IMR-90 (cell line): ENCODE measurements around the gene PLCB3. TPM values are rescaled to one million over a fixed set of nuclear protein-coding genes. Genes with fewer than 3 reads are reported as not detected.

Experiments used
- ATAC-seq: fragments of 200-7000 bp; cut with Tn5 transposase; 2 replicates; pipeline ENCODE4 v1.9.1; 2020; ENCODE audit warnings: low read depth, mild to moderate bottlenecking, moderate library complexity
- BruUV-seq: library from RNA; stranded (reverse); fragments of 400-500 nt; replicated peaks from 2 replicates; lab custom pipeline; 2021; lab: Mats Ljungman, UMichigan
- CTCF ChIA-PET: fragments of 300-600 bp; formaldehyde crosslinking; extraction: SDS; loops from one replicate; lab custom pipeline; 2021; ENCODE audit warnings: antibody characterized with exemption; lab: Yijun Ruan, JAX
- POLR2A ChIA-PET: fragments of 300-600 bp; sonication (Branson Sonifier 250); formaldehyde crosslinking; loops from one replicate; lab custom pipeline; 2022; ENCODE audit warnings: antibody characterized with exemption; ENCODE audit not compliant: unreplicated experiment; lab: Charles Lee
- DNase-seq: peaks from one replicate; pipeline ENCODE4 v3.0.0; 2013
- H2AFZ ChIP-seq: replicated peaks from 2 replicates; pipeline ENCODE3; 2013; ENCODE audit warnings: low read length, mild to moderate bottlenecking; ENCODE audit not compliant: poor library complexity
- H2AK5ac ChIP-seq: 2 replicates; pipeline ENCODE4 v1.6.1; 2013; ENCODE audit warnings: low read depth, low read length, inconsistent platforms
- H2AK9ac ChIP-seq: replicated peaks from 2 replicates; pipeline ENCODE3; 2013; ENCODE audit warnings: mild to moderate bottlenecking, low read depth, low read length, moderate library complexity; ENCODE audit not compliant: poor library complexity
- H2BK120ac ChIP-seq: 2 replicates; pipeline ENCODE4 v1.6.1; 2013; ENCODE audit warnings: low read depth, low read length, inconsistent platforms
- H2BK15ac ChIP-seq: 3 replicates; pipeline ENCODE4 v1.6.1; 2013; ENCODE audit warnings: low read depth, low read length, inconsistent platforms
- H2BK20ac ChIP-seq: 2 replicates; pipeline ENCODE4 v1.6.1; 2013; ENCODE audit warnings: low read depth, mild to moderate bottlenecking, inconsistent platforms, low read length, moderate library complexity
- H2BK5ac ChIP-seq: 2 replicates; pipeline ENCODE4 v1.6.1; 2013; ENCODE audit warnings: mild to moderate bottlenecking, low read depth, low read length, inconsistent platforms; ENCODE audit not compliant: poor library complexity, severe bottlenecking
- H3K14ac ChIP-seq: replicated peaks from 2 replicates; pipeline ENCODE4 v1.6.1; 2013; ENCODE audit warnings: low read depth, low read length, inconsistent platforms
- H3K18ac ChIP-seq: 2 replicates; pipeline ENCODE4 v1.6.1; 2013; ENCODE audit warnings: low read depth, low read length, control low read depth
- H3K23ac ChIP-seq: 2 replicates; pipeline ENCODE4 v1.6.1; 2013; ENCODE audit warnings: low read depth, low read length, inconsistent platforms
- H3K27ac ChIP-seq: 2 replicates; pipeline ENCODE4 v1.5.1; 2013; ENCODE audit warnings: mild to moderate bottlenecking, control low read depth, low read length; ENCODE audit not compliant: insufficient read depth
- H3K27me3 ChIP-seq: 2 replicates; pipeline ENCODE4 v1.6.1; 2013; ENCODE audit warnings: low read length; ENCODE audit not compliant: control insufficient read depth, insufficient read depth
- H3K36me3 ChIP-seq: 2 replicates; pipeline ENCODE4 v1.6.1; 2013; ENCODE audit warnings: low read length, mixed read lengths; ENCODE audit not compliant: control insufficient read depth, insufficient read depth
- H3K4ac ChIP-seq: 2 replicates; pipeline ENCODE4 v1.6.1; 2013; ENCODE audit warnings: low read depth, low read length, inconsistent platforms
- H3K4me1 ChIP-seq: 2 replicates; pipeline ENCODE4 v1.6.1; 2013; ENCODE audit warnings: low read length, mixed read lengths; ENCODE audit not compliant: control insufficient read depth, insufficient read depth
- H3K4me2 ChIP-seq: 2 replicates; pipeline ENCODE4 v1.6.1; 2013; ENCODE audit warnings: low read depth, mild to moderate bottlenecking, control low read depth, low read length, moderate library complexity
- H3K4me3 ChIP-seq: 2 replicates; pipeline ENCODE4 v1.5.1; 2013; ENCODE audit warnings: low read depth, mild to moderate bottlenecking, control low read depth, low read length, moderate library complexity; ENCODE audit not compliant: insufficient read depth
- H3K56ac ChIP-seq: 2 replicates; pipeline ENCODE4 v1.6.1; 2013; ENCODE audit warnings: low read length, inconsistent platforms; ENCODE audit not compliant: insufficient read depth; ENCODE audit errors: extremely low read depth
- H3K79me1 ChIP-seq, 2 experiments: 2 replicates each; pipeline ENCODE4 v1.6.1; 2013; ENCODE audit warnings: low read length in 2 of 2, inconsistent platforms in 1 of 2, low read depth in 1 of 2
- H3K9ac ChIP-seq: 2 replicates; pipeline ENCODE4 v1.6.1; 2013; ENCODE audit warnings: low read depth, low read length, control low read depth
- H3K9me1 ChIP-seq: 2 replicates; pipeline ENCODE4 v1.6.1; 2013; ENCODE audit warnings: low read length, inconsistent platforms; ENCODE audit not compliant: insufficient read depth
- H3K9me3 ChIP-seq: 2 replicates; pipeline ENCODE4 v1.6.1; 2013; ENCODE audit warnings: low read length; ENCODE audit not compliant: control insufficient read depth, insufficient read depth
- H4K20me1 ChIP-seq: 2 replicates; pipeline ENCODE4 v1.6.1; 2013; ENCODE audit warnings: low read length, inconsistent platforms; ENCODE audit not compliant: insufficient read depth
- H4K5ac ChIP-seq: 2 replicates; pipeline ENCODE4 v1.6.1; 2013; ENCODE audit warnings: mild to moderate bottlenecking, low read depth, low read length, control low read depth
- H4K8ac ChIP-seq, 2 experiments: 2 replicates each; pipeline ENCODE4 v1.6.1; 2013; ENCODE audit warnings: low read depth in 2 of 2, low read length in 2 of 2, control low read depth in 1 of 2, inconsistent platforms in 1 of 2
- H4K91ac ChIP-seq: 2 replicates; pipeline ENCODE4 v1.6.1; 2013; ENCODE audit warnings: low read depth, low read length, inconsistent platforms; ENCODE audit not compliant: insufficient read depth
- BHLHE40 ChIP-seq: fragments of 150-350 bp; IDR thresholded peaks from 2 replicates; pipeline ENCODE4 v1.6.1; 2016; ENCODE audit warnings: mild to moderate bottlenecking, low read depth, low read length
- CHD1 ChIP-seq: IDR thresholded peaks from 2 replicates; pipeline ENCODE4 v1.6.1; 2012; ENCODE audit warnings: low read depth, low read length, improper control_type of control experiment
- CTCF ChIP-seq: conservative IDR thresholded peaks from 2 replicates; pipeline ENCODE4 v1.5.1; 2012; ENCODE audit warnings: mild to moderate bottlenecking, low read depth, low read length, improper control_type of control experiment
- FOS ChIP-seq: fragments of 150-350 bp; IDR thresholded peaks from 2 replicates; pipeline ENCODE4 v1.6.1; 2016; ENCODE audit warnings: low read depth, low read length
- MAFK ChIP-seq: IDR thresholded peaks from 2 replicates; pipeline ENCODE4 v1.6.1; 2012; ENCODE audit warnings: low read depth, low read length, improper control_type of control experiment
- MAZ ChIP-seq: IDR thresholded peaks from 2 replicates; pipeline ENCODE4 v1.6.1; 2012; ENCODE audit warnings: low read depth, mild to moderate bottlenecking, low read length, improper control_type of control experiment, moderate library complexity, borderline replicate concordance
- NFE2L2 ChIP-seq: fragments of 150-350 bp; IDR thresholded peaks from 2 replicates; pipeline ENCODE4 v1.6.1; 2016; ENCODE audit warnings: low read depth, mild to moderate bottlenecking, low read length
- POLR2A ChIP-seq: IDR thresholded peaks from 2 replicates; pipeline ENCODE4 v1.6.1; 2012; ENCODE audit warnings: mild to moderate bottlenecking, low read depth, low read length
- RAD21 ChIP-seq: IDR thresholded peaks from 2 replicates; pipeline ENCODE4 v1.6.1; 2012; ENCODE audit warnings: low read length, improper control_type of control experiment
- RCOR1 ChIP-seq: IDR thresholded peaks from 2 replicates; pipeline ENCODE4 v1.6.1; 2012; ENCODE audit warnings: mild to moderate bottlenecking, low read length, improper control_type of control experiment; ENCODE audit not compliant: insufficient replicate concordance
- SMC3 ChIP-seq: fragments of 150-350 bp; IDR thresholded peaks from 2 replicates; pipeline ENCODE4 v1.6.1; 2016; ENCODE audit warnings: low read depth, mild to moderate bottlenecking, antibody characterized with exemption, low read length, moderate library complexity
- USF2 ChIP-seq: fragments of 150-350 bp; IDR thresholded peaks from 2 replicates; pipeline ENCODE4 v1.6.1; 2017; ENCODE audit warnings: mild to moderate bottlenecking, antibody characterized with exemption, low read length, low read depth
- WGBS, 2 experiments: methylation state at CpG; one replicate each; pipeline versions ENCODE4 v1.1.5 to v1.1.7; 2013; ENCODE audit warnings: missing lambda C conversion rate in 2 of 2; ENCODE audit not compliant: insufficient read length in 1 of 2; ENCODE audit errors: extremely low coverage in 2 of 2; 5-methylcytosine and 5-hydroxymethylcytosine counted together
- dilution Hi-C: fragments of 300-500 bp; cut with HindIII; formaldehyde crosslinking; loops from one replicate; pipeline ENCODE4 v1.14.3; 2018; ENCODE audit warnings: low sequenced_read_pairs; ENCODE audit not compliant: unreplicated experiment
- in situ Hi-C: fragments of 300-500 bp; cut with MboI; formaldehyde crosslinking; loops from 3 replicates; pipeline ENCODE4 v1.14.3; 2019; ENCODE audit warnings: low sequenced_read_pairs, inconsistent platforms, mixed read lengths
- intact Hi-C: fragments of 100-400 bp; cut with micrococcal nuclease; formaldehyde crosslinking; loops from 2 replicates; pipeline ENCODE4 v1.10.0; 2022
- polyA plus RNA-seq, 3 experiments: library from polyadenylated mRNA; depleted of rRNA; stranded (reverse); fragments of >200 nt; gene quantifications; 2 replicates each; pipeline ENCODE4 v1.2.3, GENCODE V29; 2012; ENCODE audit warnings: low replicate concordance in 1 of 3
- total RNA-seq: library from RNA; depleted of rRNA; stranded (reverse); fragments of >200 nt; gene quantifications from 2 replicates; pipeline ENCODE4 v1.2.3, GENCODE V29; 2012
- TF ChIP-seq, protein P1 (sequence below): fragments of 150-350 bp; IDR thresholded peaks from 2 replicates; pipeline ENCODE4 v1.6.1; 2016; ENCODE audit warnings: low read depth, mild to moderate bottlenecking, low read length, moderate library complexity, borderline replicate concordance

PLCB3 gene
- total and polyA plus RNA-seq, 2 of the 4 experiments (the other 2 are of a cell fraction), result 23.9 to 24.9 TPM

DNA sequence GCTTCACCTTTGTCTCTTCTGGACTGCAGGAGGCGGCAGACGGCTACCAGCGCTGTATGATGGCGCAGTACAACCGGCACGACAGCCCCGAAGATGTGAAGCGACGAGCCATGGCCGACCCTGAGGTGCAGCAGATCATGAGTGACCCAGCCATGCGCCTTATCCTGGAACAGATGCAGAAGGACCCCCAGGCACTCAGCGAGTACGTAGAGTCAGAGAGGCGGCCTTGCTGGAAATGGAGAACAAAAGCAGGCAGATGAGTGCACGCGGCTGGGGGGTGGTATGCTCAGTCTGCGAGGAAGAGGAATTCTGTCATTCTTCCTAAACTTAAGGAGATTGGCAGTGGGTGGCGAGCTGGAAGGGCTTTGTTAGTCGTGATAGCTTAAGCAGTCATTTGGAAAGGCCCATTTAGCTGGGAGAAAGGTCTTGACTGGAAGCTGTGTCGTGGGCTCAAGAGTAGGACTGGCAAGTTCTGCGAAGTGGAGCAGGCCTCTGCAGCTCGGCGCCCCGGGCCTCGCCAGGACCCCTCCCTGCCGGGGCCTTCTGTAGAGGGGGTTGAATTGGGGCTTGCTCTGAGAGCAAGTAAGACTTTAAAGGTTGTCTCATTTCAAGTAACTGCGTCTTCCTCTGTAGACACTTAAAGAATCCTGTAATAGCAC lies 47.8 kb upstream of the PLCB3 start (continued):
- TF ChIP-seq, protein P1, sequence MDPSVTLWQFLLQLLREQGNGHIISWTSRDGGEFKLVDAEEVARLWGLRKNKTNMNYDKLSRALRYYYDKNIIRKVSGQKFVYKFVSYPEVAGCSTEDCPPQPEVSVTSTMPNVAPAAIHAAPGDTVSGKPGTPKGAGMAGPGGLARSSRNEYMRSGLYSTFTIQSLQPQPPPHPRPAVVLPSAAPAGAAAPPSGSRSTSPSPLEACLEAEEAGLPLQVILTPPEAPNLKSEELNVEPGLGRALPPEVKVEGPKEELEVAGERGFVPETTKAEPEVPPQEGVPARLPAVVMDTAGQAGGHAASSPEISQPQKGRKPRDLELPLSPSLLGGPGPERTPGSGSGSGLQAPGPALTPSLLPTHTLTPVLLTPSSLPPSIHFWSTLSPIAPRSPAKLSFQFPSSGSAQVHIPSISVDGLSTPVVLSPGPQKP, result no peak

DNA sequence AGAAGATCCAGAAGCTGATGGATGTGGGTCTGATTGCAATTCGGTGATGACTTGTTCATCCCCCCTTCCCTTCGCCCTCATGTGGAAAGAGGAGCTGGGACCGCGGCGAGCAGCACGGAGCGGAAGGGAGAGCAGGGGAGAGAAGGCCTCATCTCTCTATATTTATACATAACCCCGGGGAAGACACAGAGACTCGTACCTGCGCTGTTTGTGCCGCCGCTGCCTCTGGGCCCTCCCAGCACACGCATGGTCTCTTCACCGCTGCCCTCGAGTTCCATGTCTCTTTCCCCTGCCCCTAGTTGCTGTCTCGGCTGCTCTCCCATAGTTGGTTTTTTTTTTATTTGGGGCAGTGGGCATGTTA lies 47.3 kb upstream of the PLCB3 start:
- Histone ChIP-seq H3K4ac (no peak overlapping the region; the same call in 1 of the 2 replicates), H2AK9ac (no peak overlapping the region), H3K36me3 (peaks cover 56% of the 10 kb centered on the region), H3K9me1 (no peaks in the 10 kb centered on the region), H4K5ac (no peak overlapping the region), H3K4me2 (no peak overlapping the region), H3K27me3 (no peaks in the 10 kb centered on the region), H3K79me1 (peaks cover 0 to 44% of the 10 kb centered on the region in 2 experiments; a peak in 3 of 4 replicates), H3K23ac (no peak overlapping the region), H2AFZ (no peak overlapping the region), H4K20me1 (peaks cover 13% of the 10 kb centered on the region; the same call in 1 of the 2 replicates), H3K14ac (no peak overlapping the region), H3K9ac (no peak overlapping the region), H3K4me1 (peaks cover 10% of the 10 kb centered on the region), H3K4me3 (no peak overlapping the region), H3K56ac (no peak overlapping the region), H4K91ac (no peak overlapping the region), H2BK5ac (no peak overlapping the region), H3K9me3 (no peaks in the 10 kb centered on the region), H3K27ac (no peak overlapping the region), H4K8ac (no peak overlapping the region), H2BK15ac (no peak overlapping the region), H2BK120ac (no peak overlapping the region), H2AK5ac (no peak overlapping the region), H3K18ac (no peak overlapping the region), H2BK20ac (no peak overlapping the region)
- intact Hi-C loops, result loop anchor here (1.0 to 10.0 kb wide), 2 partner anchors 97 to 451 kb away; no protein-coding TSS in a partner anchor
- in situ Hi-C loops, result loop anchor here (5.0 kb wide), 1 partner anchor 98 kb away; the partner anchor contains the start of gene CATSPERZ
- WGBS, 2 experiments, result no CpG with 5 or more reads among the region's 16 CpGs
- CTCF ChIA-PET, result interaction anchor here (0.6 to 2.0 kb wide), 10 partner anchors 11 to 151 kb away, joined by 3 to 12 read pairs (median 6); partner anchors contain the start of genes ESRRA and FKBP2
- DNase-seq, result no peak
- POLR2A ChIA-PET, result interaction anchor here (0.6 kb wide), 1 partner anchor 97 kb away, joined by 5 read pairs; no protein-coding TSS in a partner anchor
- dilution Hi-C loops, result no loop called here
- no peak for ATAC-seq
- TSS peak; percentile 96 for BruUV-seq
- TF ChIP-seq POLR2A (no peak), RCOR1 (no peak), RAD21 (no peak), CTCF (no peak), SMC3 (no peak), FOS (no peak), BHLHE40 (no peak), CHD1 (no peak), MAZ (no peak), USF2 (no peak), NFE2L2 (no peak), MAFK (no peak)
